Heart right ventricle (tissue), 16 donors: ENCODE measurements around the gene ASB10. TPM values are rescaled to one million over a fixed set of nuclear protein-coding genes. Genes with fewer than 3 reads are reported as not detected.

Experiments
- ATAC-seq, 8 donors: fragments of 200-7000 bp; cut with Tn5 transposase; one replicate each; pipeline ENCODE4 v1.9.1; 2020; ENCODE audit warnings: mild to moderate bottlenecking in 8 of 8, moderate library complexity in 8 of 8, moderate number of reproducible peaks in 1 of 8
- DNase-seq, 2 donors: peaks; one replicate each; pipeline ENCODE4 v3.0.0-alpha.2; 2020
- H3K27ac ChIP-seq, 10 donors: fragments of 200-600 bp; sonication (generic) in 2 of 10; one replicate each; pipeline versions ENCODE4 v1.5.0 to v1.8.0; 2020 to 2022; ENCODE audit warnings: mild to moderate bottlenecking in 3 of 10
- H3K27me3 ChIP-seq, 7 donors: fragments of 200-600 bp; one replicate each; pipeline ENCODE4 v1.8.0; 2021 to 2022; ENCODE audit warnings: mild to moderate bottlenecking in 2 of 7
- H3K36me3 ChIP-seq, 9 donors: fragments of 200-600 bp; sonication (generic) in 1 of 9; one replicate each; pipeline versions ENCODE4 v1.5.0 to v1.8.0; 2020 to 2022; ENCODE audit warnings: mild to moderate bottlenecking in 2 of 9
- H3K4me1 ChIP-seq, 9 donors: fragments of 200-600 bp; sonication (generic) in 1 of 9; one replicate each; pipeline versions ENCODE4 v1.5.0 to v1.8.0; 2020 to 2022; ENCODE audit warnings: mild to moderate bottlenecking in 4 of 9
- H3K4me3 ChIP-seq, 10 donors: fragments of 200-600 bp; sonication (generic) in 2 of 10; one replicate each; pipeline versions ENCODE4 v1.5.0 to v1.8.0; 2020 to 2022; ENCODE audit warnings: mild to moderate bottlenecking in 7 of 10, moderate library complexity in 2 of 10
- H3K9me3 ChIP-seq, 11 donors: fragments of 200-600 bp in 10 of 11; sonication (generic) in 2 of 11; one replicate each; pipeline versions ENCODE4 v1.5.0 to v1.8.0; 2013 to 2022; ENCODE audit warnings: mild to moderate bottlenecking in 2 of 11, control low read depth in 1 of 11, moderate library complexity in 1 of 11
- CTCF ChIP-seq, 9 donors: fragments of 200-600 bp; sonication (generic) in 2 of 9; IDR thresholded peaks; one replicate each; pipeline versions ENCODE4 v1.5.0 to v1.8.0; 2021 to 2022; ENCODE audit warnings: antibody characterized with exemption in 9 of 9, mild to moderate bottlenecking in 5 of 9, moderate library complexity in 1 of 9
- WGBS, 2 donors: extraction: QIAGEN DNeasy Blood & Tissue Kit; methylation state at CpG; one replicate each; pipeline ENCODE4 v1.1.7; 2013; ENCODE audit warnings: inconsistent platforms in 1 of 2; 5-methylcytosine and 5-hydroxymethylcytosine counted together
- intact Hi-C, 10 donors: fragments of 100-400 bp; cut with DNase I; formaldehyde crosslinking; loops; one replicate each; pipeline versions ENCODE4 v1.11.1 to v1.14.2; 2022
- polyA plus RNA-seq, 2 donors: library from polyadenylated mRNA; stranded (reverse); fragments of 200-250 nt; gene quantifications; one replicate each; pipeline ENCODE4 v1.2.3, GENCODE V29; 2013
- total RNA-seq, 10 donors: library from RNA; stranded (reverse); fragmentation: NEBNext Ultra II Directional in 3 of 10; extraction: Animal tissue kit (Norgen Biotek cat#: 25700) in 3 of 10; gene quantifications; one replicate each; pipeline versions ENCODE4 v1.2.1 to v1.2.4, GENCODE V29; 2021 to 2023
- donor health status: Arrhythmogenic right ventricular cardiomyopathy.
- donor health status: ischemic (EF 13 %, LVEDD 7.1; RV severe dilation, severe dysfunction).
- donor health status: healthy with polysubstance abuse.
- donor health status: DM: no; HTN: yes; CAD: no.
- donor health status: DM: no; HTN: no; CAD: no.
- donor health status: ischemic (EF 25% LVEDD 6.9; RV normal size, moderate dysfunction).
- donor health status: ischemic (EF 25% LVEDD 5.7; RV mildly dilated, moderate dysfunction).
- donor health status: healthy.
- donor health status: DM: yes; HTN: yes; CAD: no.
- donor health status: Ischemic cardiomyopathy.
- donor health status: ischemic (EF 35%, LVEDD 5.7; RV mildly dilated, moderate dysfunction).
- donor health status: nonischemic (EF 11% LVEDD 7.7; RV severe dilation, severe dysfunction).
- donor health status: DM: yes; HTN: yes; CAD: no.
- donor health status: PGD.
- donor health status: ischemic (EF 29% LVEDD 5.4; RV normal size, mild dysfunction).
- donor health status: nonischemic (EF 23%, LVEDD 6.1; RV moderate dilation, normal function).

The ASB10 gene
- total and polyA plus RNA-seq, 12 donors = 7.2 to 63.4 (median 29.1) TPM

- H3K4me3 ChIP-seq = no peak overlapping the region
- 90 to 93% methylated on average over 10 of the region's 10 CpGs for WGBS, 2 donors
- no peak for TF ChIP-seq CTCF (IDR thresholded peaks at IDR 0.05)
- peaks cover 18 to 51% (median 40%) of the 10 kb centered on the region in 9 donors for H3K4me1 ChIP-seq
- H3K36me3 ChIP-seq = peaks cover 0 to 14% (median 6%) of the 10 kb centered on the region in 9 donors
- H3K27ac ChIP-seq = no peak overlapping the region
- H3K27me3 ChIP-seq = no peaks in the 10 kb centered on the region
- DNase-seq (no peak), ATAC-seq (no peak)
- intact Hi-C loops = loop anchor here in 2 of 10 donors (5.0 kb wide), 1 partner anchor 107 kb away; no protein-coding TSS in a partner anchor
- no peaks in the 10 kb centered on the region for H3K9me3 ChIP-seq
Observed at GRCh38 chr7:151229249-151229648, 42.2 kb upstream of the ASB10 start.

GRCh38 chr7:151228024-151228866 lies 41.2 kb upstream of the ASB10 start:
- intact Hi-C loops = loop anchor here in 2 of 10 donors (5.0 kb wide), 1 partner anchor 106 kb away; no protein-coding TSS in a partner anchor
- Histone ChIP-seq H3K27ac (peak overlapping the region in 9 of 10 donors; percentile 70 to 91 (median 81)), H3K27me3 (no peaks in the 10 kb centered on the region), H3K4me1 (peaks cover 13 to 41% (median 32%) of the 10 kb centered on the region in 9 donors), H3K4me3 (peak overlapping the region in 9 of 10 donors; percentile 65 to 94 (median 88)), H3K36me3 (peaks cover 0 to 23% (median 16%) of the 10 kb centered on the region in 9 donors), H3K9me3 (no peaks in the 10 kb centered on the region)
- no peak for DNase-seq
- 72% methylated on average over 10 of the region's 10 CpGs for WGBS, 2 donors
- no peak for ATAC-seq
- TF ChIP-seq CTCF (IDR thresholded peaks at IDR 0.05) = no peak

- Histone ChIP-seq H3K27ac (peak within 1 kb of the TSS in 9 of 10 donors; percentile 70 to 91 (median 81)), H3K27me3 (no peaks in the 10 kb centered on the region), H3K9me3 (no peaks in the 10 kb centered on the region), H3K4me1 (peaks cover 9 to 37% (median 27%) of the 10 kb centered on the region in 9 donors), H3K36me3 (peaks cover 0 to 35% (median 27%) of the 10 kb centered on the region in 9 donors), H3K4me3 (peak within 1 kb of the TSS; percentile 65 to 94 (median 88))
- DNase-seq (peak; percentile 99), ATAC-seq (peak; percentile 99 to 100 (median 99))
- peak in 1 of 9 donors; percentile 7 for TF ChIP-seq CTCF (IDR thresholded peaks at IDR 0.05)
- intact Hi-C loops = loop anchor here in 2 of 10 donors (5.0 kb wide), 1 partner anchor 105 kb away; no protein-coding TSS in a partner anchor
- 0 to 1% methylated on average over 68 of the region's 68 CpGs for WGBS, 2 donors
Observed at GRCh38 chr7:151226875-151227782, 40.1 kb upstream of the ASB10 start, which contains the start of gene ABCF2. Gene ABCF2, minus strand, starts transcription at chr7:151227205. Its CDS starts 747 bp downstream, at chr7:151226458.

- DNase-seq (no peak), ATAC-seq (peak in 5 of 8 donors; percentile 0 to 12 (median 3))
- WGBS, 2 donors = 0% methylated on average over 15 of the region's 15 CpGs
- Histone ChIP-seq H3K36me3 (peaks cover 0 to 41% (median 33%) of the 10 kb centered on the region in 9 donors), H3K4me1 (peaks cover 8 to 31% (median 25%) of the 10 kb centered on the region in 9 donors), H3K4me3 (peak overlapping the region; percentile 65 to 94 (median 88)), H3K27me3 (no peaks in the 10 kb centered on the region), H3K27ac (peak overlapping the region in 9 of 10 donors; percentile 63 to 91 (median 81)), H3K9me3 (no peaks in the 10 kb centered on the region)
- no peak for TF ChIP-seq CTCF (IDR thresholded peaks at IDR 0.05)
- intact Hi-C loops = loop anchor here in 2 of 10 donors (5.0 kb wide), 1 partner anchor 104 kb away; no protein-coding TSS in a partner anchor
Observed at GRCh38 chr7:151226560-151226874, 39.5 kb upstream of the ASB10 start.
